NB4 (cell line): ENCODE measurements around the gene NT5C3A.

ENCODE experiments used
- POLR2A ChIP-seq: IDR thresholded peaks from 2 replicates; pipeline ENCODE4 v1.6.1; 2011; ENCODE audit warnings: mild to moderate bottlenecking; ENCODE audit not compliant: insufficient read length; ENCODE audit errors: extremely low read depth
- TF ChIP-seq, protein P1 (sequence below): IDR thresholded peaks from one replicate; pipeline ENCODE4 v1.5.1; 2012; ENCODE audit warnings: low read depth, low read length
- TF ChIP-seq, protein P2 (sequence below): IDR thresholded peaks from 2 replicates; pipeline ENCODE4 v1.6.1; 2011; ENCODE audit warnings: low read depth, low read length

DNA sequence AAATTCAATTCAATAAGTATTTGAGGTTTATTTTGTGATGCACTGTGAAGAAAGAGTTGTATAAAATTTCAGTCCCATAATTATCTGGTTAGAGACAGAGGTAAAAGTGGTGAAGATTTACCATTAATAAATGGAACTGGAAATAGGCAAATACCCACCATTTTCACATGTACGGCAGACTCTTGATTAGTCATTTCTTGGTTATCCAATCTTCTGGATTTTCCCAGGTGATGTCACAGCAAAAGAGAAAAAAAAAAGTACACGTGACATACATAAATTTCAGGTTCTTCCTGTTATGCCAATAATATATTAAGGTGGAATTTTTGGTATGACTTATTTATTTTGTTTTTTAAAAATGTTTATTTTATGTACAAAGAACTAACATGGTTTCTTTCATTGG lies 26.8 kb downstream of the NT5C3A start:
- TF ChIP-seq, protein P1, sequence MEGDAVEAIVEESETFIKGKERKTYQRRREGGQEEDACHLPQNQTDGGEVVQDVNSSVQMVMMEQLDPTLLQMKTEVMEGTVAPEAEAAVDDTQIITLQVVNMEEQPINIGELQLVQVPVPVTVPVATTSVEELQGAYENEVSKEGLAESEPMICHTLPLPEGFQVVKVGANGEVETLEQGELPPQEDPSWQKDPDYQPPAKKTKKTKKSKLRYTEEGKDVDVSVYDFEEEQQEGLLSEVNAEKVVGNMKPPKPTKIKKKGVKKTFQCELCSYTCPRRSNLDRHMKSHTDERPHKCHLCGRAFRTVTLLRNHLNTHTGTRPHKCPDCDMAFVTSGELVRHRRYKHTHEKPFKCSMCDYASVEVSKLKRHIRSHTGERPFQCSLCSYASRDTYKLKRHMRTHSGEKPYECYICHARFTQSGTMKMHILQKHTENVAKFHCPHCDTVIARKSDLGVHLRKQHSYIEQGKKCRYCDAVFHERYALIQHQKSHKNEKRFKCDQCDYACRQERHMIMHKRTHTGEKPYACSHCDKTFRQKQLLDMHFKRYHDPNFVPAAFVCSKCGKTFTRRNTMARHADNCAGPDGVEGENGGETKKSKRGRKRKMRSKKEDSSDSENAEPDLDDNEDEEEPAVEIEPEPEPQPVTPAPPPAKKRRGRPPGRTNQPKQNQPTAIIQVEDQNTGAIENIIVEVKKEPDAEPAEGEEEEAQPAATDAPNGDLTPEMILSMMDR, result no peak
- no peak for TF ChIP-seq POLR2A
- TF ChIP-seq, protein P2, sequence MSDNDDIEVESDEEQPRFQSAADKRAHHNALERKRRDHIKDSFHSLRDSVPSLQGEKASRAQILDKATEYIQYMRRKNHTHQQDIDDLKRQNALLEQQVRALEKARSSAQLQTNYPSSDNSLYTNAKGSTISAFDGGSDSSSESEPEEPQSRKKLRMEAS, result no peak
